Umbilical cord (tissue), 1 donor: Measurements from ENCODE around the gene RAD51. TPM values are rescaled to one million over a fixed set of nuclear protein-coding genes. Genes with fewer than 3 reads are reported as not detected.

Experiments used
- total RNA-seq: library from RNA; depleted of rRNA; stranded (reverse); fragments of >200 nt; gene quantifications from one replicate; pipeline ENCODE4 v1.2.3, GENCODE V29; 2014; ENCODE audit warnings: low replicate concordance; ENCODE audit not compliant: insufficient read depth

Gene RAD51
- total RNA-seq, 1 donor from 2014 or later: 0.48 TPM

Other genes starting within 250 kb of the RAD51 start
- 11.1 TPM for gene CHST14, start 224.2 kb upstream of the RAD51 start, total RNA-seq
- 20.0 TPM for gene CCDC32, start 130.1 kb upstream of the RAD51 start, total RNA-seq
- gene RPUSD2, start 125.9 kb upstream of the RAD51 start, total RNA-seq: 8.4 TPM
- 13.0 TPM for gene KNL1, start 100.9 kb upstream of the RAD51 start, total RNA-seq
- gene RMDN3, start 60.1 kb downstream of the RAD51 start, total RNA-seq: 9.4 TPM
- not detected for gene GCHFR, start 68.9 kb downstream of the RAD51 start, total RNA-seq
- 0.24 TPM for gene C15orf62, start 74.8 kb downstream of the RAD51 start, total RNA-seq
- 11.3 TPM for gene ZFYVE19, start 111.9 kb downstream of the RAD51 start, total RNA-seq
- gene DNAJC17, start 112.3 kb downstream of the RAD51 start, total RNA-seq: 10.4 TPM
- 1.7 TPM for gene PPP1R14D, start 133.5 kb downstream of the RAD51 start, total RNA-seq
- 16.6 TPM for gene SPINT1, start 148.9 kb downstream of the RAD51 start, total RNA-seq
- 3.6 TPM for gene RHOV, start 179.1 kb downstream of the RAD51 start, total RNA-seq
- 32.0 TPM for gene VPS18, start 199.3 kb downstream of the RAD51 start, total RNA-seq
- 3.6 TPM for gene DLL4, start 234.2 kb downstream of the RAD51 start, total RNA-seq